ENCODE results near the gene CMA1. TPM values are rescaled to one million over a fixed set of nuclear protein-coding genes. Genes with fewer than 3 reads are reported as not detected.

CMA1 gene
- total and polyA plus RNA-seq, 2 of the 8 experiments (the other 6 are each of a cell fraction or from before 2014, with no cell fraction given) = not detected

- Histone ChIP-seq H4K8ac (ENCODE audit: extremely low read depth, insufficient read depth, low read length) (no peak overlapping the region), H2AFZ (ENCODE audit: low read length) (no peak overlapping the region), H3K9me3 (ENCODE audit: insufficient read depth in 2 of 2, low read depth in 1 of 2, low read length in 1 of 2) (peaks cover 3% of the 10 kb centered on the region in 2 experiments; a peak in 1 of 4 replicates), H3K79me1 (ENCODE audit: low read depth, low read length) (no peaks in the 10 kb centered on the region), H2BK5ac (ENCODE audit: low read depth, low read length) (no peak overlapping the region), H4K20me1 (replicated peaks in 1 of 2; ENCODE audit: control insufficient read depth in 1 of 2, insufficient read depth in 2 of 2, low read length in 2 of 2) (no peaks in the 10 kb centered on the region), H4K5ac (ENCODE audit: insufficient read length, low read depth, low read length) (no peak overlapping the region), H2BK20ac (ENCODE audit: low read length) (no peak overlapping the region), H3K23me2 (ENCODE audit: low read depth, low read length) (no peaks in the 10 kb centered on the region), H3K27ac (ENCODE audit: low read depth, low read length) (no peak overlapping the region), H2AK5ac (ENCODE audit: low read depth, low read length) (no peak overlapping the region), H3K18ac (ENCODE audit: extremely low read depth, low read length) (no peak overlapping the region), H3K9ac (replicated peaks in 1 of 4; ENCODE audit: extremely low read depth in 1 of 4, low read depth in 3 of 4, low read length in 3 of 4) (no peak overlapping the region), H3K4me1 (replicated peaks in 1 of 4; ENCODE audit: control insufficient read depth in 3 of 4, insufficient read depth in 4 of 4, low read length in 3 of 4) (no peaks in the 10 kb centered on the region), H3K14ac (ENCODE audit: insufficient read length) (no peak overlapping the region), H4K91ac (replicated peaks; ENCODE audit: insufficient read length, low read length) (no peak overlapping the region), H3K4ac (replicated peaks; ENCODE audit: insufficient read length, low read depth, low read length) (no peak overlapping the region), H3K4me2 (ENCODE audit: insufficient read depth in 1 of 2, low read depth in 2 of 2, low read length in 2 of 2) (no peak overlapping the region), H3K79me2 (ENCODE audit: control insufficient read depth in 1 of 2, insufficient read depth in 2 of 2, low read length in 2 of 2) (no peaks in the 10 kb centered on the region), H2BK12ac (ENCODE audit: low read depth, low read length) (no peak overlapping the region), H2BK120ac (replicated peaks; ENCODE audit: low read depth, low read length) (no peak overlapping the region), H3K36me3 (ENCODE audit: control insufficient read depth in 2 of 4, insufficient read depth in 4 of 4, low read length in 3 of 4) (no peaks in the 10 kb centered on the region), H3K4me3 (ENCODE audit: extremely low read depth in 1 of 4, insufficient read depth in 2 of 4, low read depth in 3 of 4, low read length in 4 of 4) (no peak overlapping the region), H3K27me3 (replicated peaks in 1 of 4; ENCODE audit: control insufficient read depth in 3 of 4, extremely low read depth in 1 of 4, insufficient read depth in 3 of 4, low read length in 3 of 4) (0 out of 7 replicates have a peak, but pooled peaks cover 0 to 2% (median 0%) of the 10 kb centered on the region in 4 experiments), H2BK15ac (ENCODE audit: low read length) (no peak overlapping the region), H3K56ac (replicated peaks; ENCODE audit: insufficient read length, low read depth, low read length) (no peak overlapping the region), H3K23ac (ENCODE audit: insufficient read length) (no peak overlapping the region)
- POLR2A ChIA-PET (ENCODE audit: partially characterized antibody) = no interaction called here
- FAIRE-seq = no peak
- TF ChIP-seq TAF7 (optimal IDR thresholded peaks at IDR 0.05; ENCODE audit: borderline replicate concordance, low read depth, low read length) (no peak), JUND (IDR thresholded peaks at IDR 0.05; ENCODE audit: low read length) (no peak)
- no peak for DNase-seq (ENCODE audit: low read depth in 1 of 2, low spot score in 2 of 2)
- CTCF ChIA-PET (ENCODE audit: partially characterized antibody) = no interaction called here
- WGBS, 2 experiments (ENCODE audit: extremely low coverage in 1 of 2, insufficient coverage in 1 of 2, insufficient read length in 1 of 2, insufficient replicate concordance in 2 of 2, low coverage in 1 of 2, low lambda C conversion rate in 2 of 2, missing lambda C conversion rate in 1 of 2) = 82% methylated on average over 1 of the region's 1 CpG; no CpG with 5 or more reads in 1 of the 2 experiments
Observed at GRCh38 chr14:24514209-24514608, 6.1 kb upstream of the CMA1 start.

All from H1 (cell line).